ENCODE measurements around the gene ZBTB17. TPM values are rescaled to one million over a fixed set of nuclear protein-coding genes. Genes with fewer than 3 reads are reported as not detected.
A peak's percentile ranks its signal among the peaks of the same experiment; 100 is the strongest.

The ZBTB17 gene
- total RNA-seq, 1 donor from 2014 or later, result 38.5 TPM

- intact Hi-C loops (cut with DNase I), result no loop called here
- H3K36me3 ChIP-seq, result no peaks in the 10 kb centered on the region
- H3K27me3 ChIP-seq, result no peaks in the 10 kb centered on the region
- H3K4me3 ChIP-seq, result no peak overlapping the region
- DNase-seq (ENCODE audit: extremely low spot score in 2 of 2), result no peak
- no peak for TF ChIP-seq CTCF (IDR thresholded peaks at IDR 0.05)
- no peak for TF ChIP-seq POLR2A (IDR thresholded peaks at IDR 0.05)
- TF ChIP-seq POLR2AphosphoS5 (IDR thresholded peaks at IDR 0.05; ENCODE audit: insufficient read depth in 1 of 2, low read depth in 1 of 2), result no peak
- no peaks in the 10 kb centered on the region for H3K9me3 ChIP-seq
- peak overlapping the region; percentile 94 for H3K27ac ChIP-seq
- peaks cover 38% of the 10 kb centered on the region for H3K4me1 ChIP-seq
Observed at GRCh38 chr1:16020325-16020724, 44.4 kb upstream of the ZBTB17 start.

- Histone ChIP-seq H3K27ac (peak overlapping the region; percentile 94), H3K9me3 (no peaks in the 10 kb centered on the region), H3K4me1 (peaks cover 43% of the 10 kb centered on the region), H3K36me3 (no peaks in the 10 kb centered on the region), H3K27me3 (no peaks in the 10 kb centered on the region), H3K4me3 (no peak overlapping the region)
- DNase-seq (ENCODE audit: extremely low spot score in 2 of 2), result no peak
- intact Hi-C loops (cut with DNase I), result no loop called here
- TF ChIP-seq POLR2A (IDR thresholded peaks at IDR 0.05) (no peak), POLR2AphosphoS5 (IDR thresholded peaks at IDR 0.05; ENCODE audit: insufficient read depth in 1 of 2, low read depth in 1 of 2) (no peak), CTCF (IDR thresholded peaks at IDR 0.05) (no peak)
Observed at GRCh38 chr1:16019644-16020277, 43.9 kb upstream of the ZBTB17 start.

GRCh38 chr1:16018749-16019643 is 43.1 kb upstream of the ZBTB17 start:
- H3K27me3 ChIP-seq, result no peaks in the 10 kb centered on the region
- H3K9me3 ChIP-seq, result no peaks in the 10 kb centered on the region
- intact Hi-C loops (cut with DNase I), result no loop called here
- TF ChIP-seq POLR2AphosphoS5 (IDR thresholded peaks at IDR 0.05; ENCODE audit: insufficient read depth in 1 of 2, low read depth in 1 of 2) (no peak), CTCF (IDR thresholded peaks at IDR 0.05) (no peak), POLR2A (IDR thresholded peaks at IDR 0.05) (no peak)
- H3K4me3 ChIP-seq, result no peak overlapping the region
- H3K4me1 ChIP-seq, result peaks cover 48% of the 10 kb centered on the region
- no peaks in the 10 kb centered on the region for H3K36me3 ChIP-seq
- no peak for DNase-seq (ENCODE audit: extremely low spot score in 2 of 2)
- H3K27ac ChIP-seq, result peak overlapping the region; percentile 94

- Histone ChIP-seq H3K4me1 (peaks cover 55% of the 10 kb centered on the region), H3K9me3 (no peaks in the 10 kb centered on the region), H3K36me3 (no peaks in the 10 kb centered on the region), H3K27me3 (no peaks in the 10 kb centered on the region), H3K27ac (peak overlapping the region; percentile 94), H3K4me3 (peak overlapping the region; percentile 27 to 39)
- TF ChIP-seq POLR2AphosphoS5 (IDR thresholded peaks at IDR 0.05; ENCODE audit: insufficient read depth in 1 of 2, low read depth in 1 of 2) (no peak), CTCF (IDR thresholded peaks at IDR 0.05) (no peak)
- intact Hi-C loops (cut with DNase I), result no loop called here
- no peak for DNase-seq (ENCODE audit: extremely low spot score in 2 of 2)
Observed at GRCh38 chr1:16018308-16018707, 42.4 kb upstream of the ZBTB17 start.
